Stimulated activated naive CD4-positive, alpha-beta T cell treated with Interleukin-2 at 50 U/mL for 16 hours (primary cell): Measurements from ENCODE around the gene LRRC28.
"Not testable (repeated sequence)": the region's sequence is repeated elsewhere in the genome, so short reads cannot be mapped to it uniquely, and the experiment has no call there.

Experiments
- DNase-seq: peaks from one replicate; lab custom pipeline; 2025; lab: John Stamatoyannopoulos, UW

LRRC28 gene

DNA sequence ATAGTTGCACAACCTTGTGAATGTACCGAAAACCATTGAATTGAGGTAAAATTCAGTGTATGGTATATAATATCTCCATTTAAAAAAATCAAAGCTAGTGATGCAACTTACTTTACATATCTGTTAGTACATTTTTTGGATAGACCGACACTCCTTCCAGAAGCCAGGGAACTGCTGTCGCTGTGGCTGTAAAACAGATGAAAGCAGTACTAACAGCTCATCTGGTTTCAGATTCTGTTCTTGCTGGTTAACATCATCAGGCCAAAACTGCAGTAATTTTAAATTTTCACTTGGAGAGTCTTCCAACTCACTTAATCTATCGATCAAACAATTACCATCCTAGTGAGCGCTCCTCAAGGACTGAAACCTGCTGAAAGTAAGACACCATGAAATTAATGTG is 145.1 kb downstream of the LRRC28 start:
- DNase-seq, result no peak

DNA sequence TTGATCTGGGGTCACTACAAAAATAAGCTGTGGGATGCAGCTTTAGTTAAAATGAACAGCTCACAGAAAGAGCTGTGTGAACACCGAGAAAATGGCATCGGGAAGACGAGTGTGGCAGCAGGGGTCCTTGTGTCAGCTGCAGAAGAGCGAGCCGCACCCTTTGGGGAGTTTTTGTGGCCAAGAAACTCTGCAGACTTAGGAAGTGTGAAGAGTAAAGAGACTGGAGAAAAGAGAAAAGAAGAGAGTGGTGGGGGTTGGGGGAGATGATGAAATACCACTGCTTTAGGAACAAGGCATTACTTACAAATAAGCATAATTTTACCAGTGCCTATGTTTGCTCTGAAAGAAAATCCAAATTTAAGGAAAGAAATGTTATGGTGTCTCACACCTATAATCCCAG is 147.8 kb downstream of the LRRC28 start:
- no peak for DNase-seq

DNA sequence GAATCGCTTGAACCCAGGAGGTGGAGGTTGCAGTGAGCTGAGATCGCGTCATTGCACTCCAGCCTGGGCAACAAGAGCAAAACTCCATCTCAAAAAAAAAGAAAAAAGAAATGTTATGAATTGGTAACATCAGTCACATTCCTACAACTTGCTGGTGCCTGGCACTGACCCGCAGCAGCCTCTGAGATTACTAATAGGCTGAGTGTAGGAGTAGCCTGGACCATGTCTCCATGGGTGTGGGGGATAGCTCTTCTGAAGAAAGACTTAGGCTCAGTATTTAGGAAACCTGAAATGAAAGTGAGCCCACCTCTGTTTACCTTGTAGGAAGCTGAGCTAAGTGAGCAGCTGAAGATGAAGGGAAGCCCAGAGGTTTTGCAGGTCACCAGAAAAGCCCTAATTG is 148.3 kb downstream of the LRRC28 start:
- DNase-seq, result no peak

DNA sequence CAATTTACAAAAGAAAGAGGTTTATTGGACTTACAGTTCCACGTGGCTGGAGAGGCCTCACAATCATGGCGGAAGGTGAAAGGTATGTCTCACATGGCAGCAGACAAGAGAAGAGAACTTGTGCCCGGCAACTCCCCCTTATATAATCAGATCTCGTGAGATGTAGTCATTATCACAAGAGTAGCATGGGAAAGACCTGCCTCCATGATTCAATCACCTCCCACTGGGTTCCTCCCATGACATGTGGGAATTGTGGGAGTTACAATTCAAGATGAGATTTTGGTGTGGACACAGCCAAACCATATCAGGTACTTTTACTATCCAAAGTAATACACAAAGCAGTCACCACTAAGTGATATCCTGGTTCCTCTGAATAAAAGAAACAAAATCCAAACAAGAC is 149.9 kb downstream of the LRRC28 start:
- DNase-seq, result not testable (repeated sequence)

DNA sequence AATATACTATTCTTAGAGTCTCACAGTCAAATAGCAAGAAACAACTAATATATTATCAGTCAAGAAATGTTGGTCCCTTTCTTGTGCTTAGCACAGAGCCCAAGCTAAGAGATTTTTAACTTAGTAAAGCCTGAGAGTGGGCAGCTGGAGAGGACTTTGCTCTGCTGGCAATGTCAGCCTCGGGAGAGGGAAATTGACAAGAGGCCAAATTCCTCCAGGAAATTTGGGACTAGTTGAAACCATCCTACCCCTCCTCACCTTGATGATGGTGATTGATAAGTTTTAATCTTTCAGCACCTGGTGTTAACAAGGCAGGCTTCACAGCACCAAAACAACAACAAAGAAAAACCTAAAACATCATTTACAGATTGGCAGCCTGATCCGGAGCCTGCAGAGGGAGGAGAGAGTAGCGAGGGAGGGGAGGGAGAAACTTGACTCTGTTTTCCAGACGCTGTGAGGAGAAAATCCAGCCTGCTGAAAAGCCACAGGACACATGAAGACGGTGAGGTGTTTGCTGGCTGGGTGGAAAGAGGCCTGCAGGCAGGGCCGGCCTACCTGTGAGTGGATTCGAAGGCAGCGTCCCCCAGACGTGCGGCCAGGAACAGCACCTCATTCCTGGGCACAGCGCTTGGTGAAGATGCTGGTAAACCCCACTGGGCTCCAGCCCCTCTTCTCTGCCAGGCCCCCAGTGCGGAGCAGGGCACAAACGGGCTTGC is 150.9 kb downstream of the LRRC28 start:
- no peak for DNase-seq

DNA sequence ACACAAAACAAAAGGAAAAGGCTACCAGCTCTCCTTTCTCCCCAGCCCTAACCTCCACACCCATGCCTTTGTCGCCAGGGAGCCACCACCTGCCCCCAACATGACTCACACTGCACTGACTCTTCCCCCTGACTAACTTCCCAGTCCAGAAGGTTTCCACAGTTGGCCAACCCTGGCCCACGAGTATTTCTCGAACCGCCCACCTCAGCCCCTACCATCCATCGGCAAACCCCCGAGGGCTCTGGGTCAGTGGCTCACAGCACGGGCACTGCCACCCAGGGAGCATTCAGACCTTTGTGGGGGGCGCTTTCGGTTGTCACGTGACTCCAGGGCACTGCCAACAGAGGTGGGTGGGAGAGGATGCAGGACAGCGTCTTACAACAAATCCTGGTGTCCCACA is 152.3 kb downstream of the LRRC28 start:
- no peak for DNase-seq

DNA sequence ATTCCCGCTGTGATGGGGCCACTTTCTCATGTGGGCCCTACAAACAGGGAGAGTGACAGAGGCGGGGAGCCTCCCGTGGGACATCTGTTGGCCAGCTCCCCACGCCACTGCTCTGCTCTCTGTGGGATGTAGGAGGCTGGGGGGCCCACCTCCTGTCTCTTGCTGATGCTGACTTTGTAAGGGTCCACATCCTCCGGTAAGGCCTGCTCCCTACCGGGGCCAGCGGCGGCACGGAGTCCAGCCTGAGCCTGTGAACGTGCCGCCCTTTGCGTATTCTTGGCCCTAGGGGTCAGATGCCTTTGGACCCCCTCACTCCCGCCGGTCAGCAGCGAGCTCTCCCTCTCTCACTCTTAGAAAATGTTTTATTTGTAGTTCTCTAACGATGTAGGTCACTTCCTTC is 153.2 kb downstream of the LRRC28 start:
- no peak for DNase-seq

DNA sequence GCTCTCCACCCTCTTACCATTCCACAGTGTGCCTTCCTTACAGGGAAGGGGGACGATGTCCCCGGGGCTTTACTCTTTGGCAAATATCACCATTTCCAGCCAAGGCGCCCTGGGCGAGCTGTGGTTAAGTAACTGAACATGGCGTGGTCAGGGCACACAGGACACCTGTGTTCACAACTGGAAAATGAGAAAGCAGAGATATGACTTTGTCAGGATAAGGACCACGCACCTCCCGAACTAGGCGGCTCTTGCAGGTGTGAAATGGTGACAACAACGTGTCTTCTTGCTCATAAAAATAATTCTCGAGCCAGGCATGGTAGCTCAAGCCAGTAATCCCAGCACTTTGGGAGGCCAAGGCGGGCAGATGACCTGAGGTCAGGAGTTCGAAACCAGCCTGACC is 154.8 kb downstream of the LRRC28 start:
- DNase-seq, result no peak

DNA sequence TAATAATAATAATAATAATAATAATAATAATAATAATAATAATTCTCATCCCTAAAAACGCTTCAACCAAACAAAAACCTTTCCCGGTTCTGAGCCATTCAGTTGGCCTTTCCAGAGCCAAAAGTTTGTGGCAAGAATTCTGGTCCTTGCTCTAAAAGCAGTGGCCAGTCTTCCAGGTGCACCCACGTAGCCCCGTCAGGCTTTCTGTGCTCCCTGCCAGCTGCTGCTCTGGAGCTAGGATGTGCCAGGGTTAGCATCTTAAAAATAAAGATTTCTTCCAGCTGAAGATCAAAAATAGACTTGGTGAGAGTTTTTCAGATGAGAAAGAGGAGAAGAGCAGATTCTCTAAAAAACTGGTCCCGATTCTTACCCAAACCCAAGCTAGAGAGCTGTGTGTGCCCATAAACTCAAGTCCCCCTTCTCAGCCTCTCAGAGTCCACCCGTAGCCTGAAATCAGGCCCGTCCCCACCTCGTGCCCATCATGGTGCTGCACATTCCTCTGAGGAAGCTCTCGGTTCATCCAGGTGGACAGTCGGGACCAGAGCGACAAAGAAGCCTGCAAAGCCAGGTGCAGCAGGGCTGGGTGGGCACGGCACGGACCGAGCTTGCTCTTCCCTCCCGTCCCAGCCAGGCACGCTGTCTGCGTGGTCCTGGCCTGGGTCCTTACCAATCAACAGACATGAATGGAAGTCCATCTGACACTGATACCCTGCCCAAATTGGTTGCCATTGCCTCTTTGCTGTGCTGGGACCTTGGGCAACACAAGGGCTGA is 155.6 kb downstream of the LRRC28 start:
- DNase-seq, result no peak

DNA sequence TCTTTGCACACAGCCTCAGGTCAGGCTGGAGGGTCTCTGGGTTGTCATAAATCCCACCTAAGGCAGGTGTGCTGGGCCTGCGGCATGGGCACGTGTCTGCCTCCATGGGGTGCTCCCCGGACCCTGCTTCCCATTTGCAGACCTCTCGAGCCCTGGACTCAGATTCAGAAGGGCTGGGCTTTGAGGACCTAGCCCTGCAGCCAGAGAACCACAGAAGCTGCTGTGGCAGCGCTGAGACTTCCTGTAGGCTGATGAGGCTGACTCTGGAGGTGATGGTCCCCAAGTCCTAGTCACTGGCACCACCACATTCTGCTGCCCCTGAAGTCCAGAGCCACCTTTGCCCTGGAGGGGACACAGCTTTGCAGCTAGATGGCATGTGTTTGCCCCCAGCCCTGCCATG is 156.4 kb downstream of the LRRC28 start:
- DNase-seq, result no peak

DNA sequence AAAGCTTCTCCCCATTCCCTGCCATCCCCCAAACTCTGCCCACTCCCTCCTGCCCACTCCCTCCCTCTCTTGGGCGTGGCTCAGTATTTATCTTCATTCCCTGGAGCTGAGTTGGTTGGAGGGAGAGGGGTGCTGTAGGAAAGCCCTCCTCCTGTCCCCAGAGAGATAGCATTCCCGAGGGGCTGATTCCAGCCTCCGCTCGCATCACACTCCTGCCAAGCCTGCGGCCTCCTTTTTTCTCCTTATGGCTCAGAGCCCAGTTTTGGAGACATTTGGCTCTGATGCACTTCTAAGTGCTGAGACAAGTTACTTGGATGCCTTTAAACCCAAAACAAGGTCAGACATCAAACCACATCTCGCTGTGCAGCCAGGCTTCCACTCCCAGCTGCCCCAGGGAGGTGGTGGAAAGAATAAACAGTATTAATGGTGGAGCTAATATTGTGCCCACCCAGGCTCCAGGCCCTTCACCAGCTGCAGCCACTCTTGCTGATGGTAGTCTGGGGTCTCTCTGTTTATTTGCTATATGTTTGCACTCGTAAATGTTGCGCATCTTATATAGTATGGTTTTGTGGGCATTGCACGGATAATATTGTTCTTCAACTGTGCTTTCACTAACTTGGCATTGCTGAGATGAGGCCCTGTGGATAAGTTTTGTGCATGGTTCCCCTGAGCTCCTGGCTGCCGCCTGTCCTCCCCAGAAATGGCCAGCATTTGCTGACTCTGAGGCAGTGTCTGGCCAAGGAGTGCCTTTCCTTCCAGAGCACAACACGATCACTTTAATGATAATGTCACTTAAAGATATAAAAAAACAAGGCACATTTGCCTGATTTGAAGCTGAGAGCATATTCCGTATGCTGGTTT is 157.2 kb downstream of the LRRC28 start:
- no peak for DNase-seq

DNA sequence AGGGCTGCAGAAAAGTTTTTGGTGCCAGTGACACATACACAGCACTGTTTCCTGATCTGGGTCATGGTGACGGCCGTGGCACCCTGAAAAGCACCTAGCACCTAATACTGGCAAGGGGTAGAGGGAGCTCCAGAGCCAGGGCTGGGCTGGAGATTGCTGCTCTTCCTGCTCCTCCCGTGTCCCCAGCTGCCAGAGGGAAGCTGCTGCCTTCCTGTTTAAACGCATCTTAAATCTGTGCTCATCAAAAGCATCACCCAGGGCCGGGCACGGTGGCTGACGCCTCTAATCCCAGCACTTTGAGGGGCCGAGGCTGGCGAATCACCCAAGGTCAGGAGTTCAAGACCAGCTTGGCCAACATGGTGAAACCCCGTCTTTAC is 157.8 kb downstream of the LRRC28 start:
- no peak for DNase-seq

DNA sequence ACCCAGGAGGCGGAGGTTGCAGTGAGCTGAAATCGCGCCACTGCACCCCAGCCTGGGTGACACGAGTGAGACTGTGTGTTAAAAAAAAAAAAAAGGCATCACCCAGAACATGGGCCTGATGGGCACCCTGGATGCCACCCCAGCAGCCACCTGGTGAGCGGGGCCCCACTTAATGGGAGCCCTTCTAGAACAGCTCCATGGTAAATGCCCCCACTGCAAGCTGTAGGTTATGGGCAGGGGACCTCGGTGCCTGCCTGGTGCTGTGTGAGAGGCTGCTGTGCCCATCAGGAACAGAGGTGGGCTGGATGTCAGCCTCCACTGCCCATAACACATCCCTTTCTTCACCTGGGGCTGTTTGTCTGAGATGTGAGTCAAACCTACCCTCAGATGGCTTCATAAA is 158.3 kb downstream of the LRRC28 start:
- no peak for DNase-seq

DNA sequence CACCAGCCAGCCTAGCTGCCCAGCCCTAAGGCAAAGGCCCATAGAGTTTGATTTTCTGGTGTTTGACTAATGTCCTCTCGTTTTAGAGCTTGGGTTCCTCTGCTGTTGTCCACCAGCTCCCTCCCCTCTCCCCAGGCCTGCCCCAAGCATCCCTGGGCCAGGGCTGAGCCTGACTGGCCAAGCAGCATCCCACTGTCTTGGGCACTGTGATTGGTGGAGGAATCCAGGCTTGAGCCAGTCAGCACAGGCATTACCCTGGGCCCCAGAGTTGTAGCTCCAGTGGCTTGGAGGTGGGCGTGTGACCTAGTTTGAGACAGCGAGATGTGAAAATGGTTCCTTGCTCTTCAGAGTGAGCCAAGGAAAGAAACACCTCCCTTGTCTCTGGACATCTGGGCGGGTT is 159.2 kb downstream of the LRRC28 start:
- no peak for DNase-seq

DNA sequence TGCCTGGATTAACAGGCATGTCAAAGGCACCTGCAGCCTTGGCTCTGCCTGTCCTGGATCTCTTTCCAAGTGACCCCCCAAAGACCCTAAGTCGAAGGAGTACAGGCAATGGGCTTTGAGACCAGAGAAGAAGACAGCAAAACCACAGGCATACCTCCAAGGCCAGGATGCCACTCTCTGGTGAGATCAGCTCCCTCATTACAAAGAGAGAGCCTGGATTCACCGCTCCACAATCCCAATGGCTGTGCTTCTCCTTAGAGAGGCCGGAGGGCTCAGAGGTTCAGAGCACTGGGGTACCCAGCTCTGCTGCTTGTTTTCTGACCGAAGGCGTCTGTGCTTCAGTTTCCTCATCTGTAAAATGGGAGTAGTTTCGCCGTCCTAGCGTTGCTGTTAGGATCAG is 160.0 kb downstream of the LRRC28 start:
- no peak for DNase-seq

DNA sequence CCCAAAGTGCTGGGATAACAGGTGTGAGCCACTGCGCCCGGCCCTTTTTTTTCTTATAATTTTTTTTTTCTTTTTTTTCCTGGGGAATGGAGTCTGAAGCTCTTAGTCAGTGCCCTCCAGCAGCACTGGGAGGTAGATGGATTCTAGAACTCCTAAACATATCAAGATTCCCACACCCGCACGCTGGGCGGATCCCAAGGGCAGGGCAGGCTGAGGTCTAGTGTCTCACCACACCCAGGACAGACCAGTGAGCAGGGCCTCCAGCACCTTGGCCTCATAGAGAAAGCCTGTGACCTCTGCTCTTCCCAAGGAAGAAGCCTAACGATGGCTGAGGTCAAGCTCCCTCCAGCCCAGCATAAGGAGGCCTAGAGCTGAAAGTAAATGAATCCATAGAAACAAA is 160.8 kb downstream of the LRRC28 start:
- no peak for DNase-seq

DNA sequence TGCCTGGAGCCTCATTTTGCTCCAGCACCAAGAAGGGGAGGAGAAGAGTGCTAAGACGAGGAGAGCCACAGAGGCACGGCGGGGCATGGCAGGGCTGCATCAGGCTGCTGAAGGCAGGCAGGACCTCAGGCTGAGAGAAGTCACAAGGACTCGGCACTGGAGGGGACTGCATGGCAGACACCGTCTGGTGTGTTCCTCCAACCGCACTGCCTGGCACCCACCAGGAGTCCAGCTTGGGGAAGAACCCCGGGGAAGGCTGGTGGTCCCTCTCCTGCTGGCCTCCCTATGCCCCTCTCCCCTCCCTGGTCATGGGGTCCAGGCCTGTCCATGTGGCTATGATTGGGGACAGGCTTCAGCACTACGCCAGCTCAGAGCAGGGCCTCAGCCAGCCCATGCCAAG is 161.3 kb downstream of the LRRC28 start:
- DNase-seq, result no peak

DNA sequence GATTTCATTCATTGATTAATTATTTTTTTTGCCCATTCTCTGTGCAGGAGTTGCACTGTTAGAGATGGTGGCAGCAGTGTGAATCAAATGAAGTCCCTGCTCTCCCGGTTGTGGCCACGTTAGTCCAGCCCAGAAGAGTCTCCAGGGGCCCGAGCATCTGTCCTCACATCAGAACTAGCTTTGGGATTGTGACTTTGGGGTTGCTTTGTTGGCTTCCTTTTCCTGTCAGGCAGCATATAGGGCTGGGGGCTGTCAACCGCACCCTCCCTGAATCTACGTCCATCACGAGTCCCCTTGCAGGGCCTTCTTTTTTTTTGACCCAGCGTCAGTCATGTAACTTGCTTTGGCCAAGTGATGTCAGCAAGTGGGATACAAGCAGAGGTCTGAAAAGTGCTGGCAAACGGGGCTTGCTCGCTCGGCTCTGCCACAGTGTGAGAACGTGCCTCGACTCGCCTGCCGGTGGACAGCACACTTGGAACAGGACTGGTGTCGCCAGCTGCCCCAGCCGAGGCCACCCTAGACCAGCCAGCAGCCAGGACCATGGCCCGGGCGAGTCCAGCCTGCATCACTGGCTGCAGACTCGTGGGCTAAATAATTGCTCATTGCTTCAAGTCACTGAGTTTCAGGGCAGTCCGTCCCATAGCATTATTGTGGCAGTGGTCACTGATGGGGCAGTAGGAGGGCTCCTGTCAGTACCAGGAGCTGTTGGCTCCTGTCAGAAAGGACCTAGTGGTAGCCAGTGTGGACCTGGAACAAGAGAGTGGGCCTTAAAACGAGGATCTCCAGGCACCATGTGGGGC is 162.9 kb downstream of the LRRC28 start:
- no peak for DNase-seq

DNA sequence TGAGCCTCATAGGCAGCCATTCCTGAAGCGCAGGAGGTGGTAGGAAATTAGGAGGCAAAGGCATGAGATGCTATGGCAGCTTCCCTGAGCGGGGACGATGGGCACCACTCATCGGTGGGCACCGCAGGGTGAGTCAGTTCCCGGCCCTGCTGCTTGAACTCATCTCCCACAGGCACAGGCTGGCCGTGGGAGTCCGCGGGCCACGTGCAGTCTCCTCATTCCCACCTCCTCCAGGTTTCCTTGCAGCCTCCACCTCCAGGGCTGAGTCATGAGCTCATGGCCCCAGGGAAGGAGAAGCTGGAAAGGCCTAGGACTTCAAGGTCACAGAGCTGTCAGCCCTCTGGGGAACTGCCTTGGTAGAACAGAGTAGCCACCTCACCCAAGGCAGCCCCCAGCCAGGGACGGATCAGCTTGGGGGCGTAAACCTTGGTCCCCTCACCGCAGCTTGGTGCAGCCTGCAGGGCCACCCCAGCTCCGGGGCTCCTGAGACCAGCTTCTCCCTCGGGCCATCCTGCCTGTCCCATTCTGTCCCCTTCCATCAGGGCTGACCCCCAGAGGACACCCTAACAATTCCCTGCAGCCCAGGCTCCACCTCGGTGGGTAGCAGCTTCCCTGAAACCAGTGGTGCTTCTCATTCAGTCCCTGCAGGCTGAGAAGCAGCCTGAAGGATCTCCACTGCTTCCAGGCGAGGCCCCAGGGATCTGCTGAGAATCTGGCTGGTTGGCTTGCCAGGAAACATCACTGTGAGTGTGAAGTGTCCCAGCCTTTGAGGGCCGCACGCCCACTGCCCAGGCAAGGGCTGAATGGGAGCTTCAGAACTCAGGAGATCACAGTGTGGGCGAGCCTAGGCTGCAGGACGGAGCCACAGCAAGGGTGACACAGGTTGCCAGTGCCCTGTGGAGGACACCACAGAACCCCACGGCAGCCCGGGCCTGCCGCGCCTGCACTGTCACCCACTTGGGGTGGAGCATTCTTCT is 163.8 kb downstream of the LRRC28 start:
- DNase-seq, result no peak
